ENCODE measurements around the gene CHCHD10.

CHCHD10 gene

DNA sequence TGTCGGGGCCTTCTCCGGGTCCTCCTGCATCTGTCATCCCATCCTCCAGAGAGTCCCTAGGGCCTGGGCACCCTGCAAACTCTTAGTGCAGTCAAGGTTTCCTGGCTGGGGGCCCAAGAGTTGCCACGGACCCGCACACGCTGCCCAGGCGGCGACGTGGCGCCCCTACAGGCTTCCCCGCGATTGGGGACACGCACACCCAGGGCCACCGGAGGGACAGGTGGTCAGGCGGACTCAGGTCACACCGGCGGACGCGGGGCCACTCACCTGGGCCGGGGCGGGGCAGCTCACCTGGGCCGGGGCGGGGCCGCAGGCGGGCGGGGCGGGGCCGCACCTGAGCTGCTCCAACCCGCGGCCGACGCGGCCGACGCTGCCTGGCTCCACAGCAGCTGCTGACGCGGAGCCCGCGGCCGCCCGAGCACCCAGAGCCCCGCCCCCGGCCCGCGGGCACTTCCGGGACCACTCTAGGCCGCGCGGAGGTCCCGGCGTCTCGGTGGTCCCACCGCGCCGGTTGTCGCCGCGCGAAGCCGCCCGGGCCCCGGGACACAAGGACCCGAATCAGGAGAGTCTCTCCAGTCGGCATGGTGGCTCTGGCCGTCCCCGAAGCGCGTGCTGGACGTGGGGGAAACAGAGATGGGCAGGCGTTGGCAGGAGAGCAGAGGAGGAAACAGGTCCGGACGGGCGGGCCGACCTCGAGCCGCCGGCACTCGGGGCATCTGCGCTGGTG is 16.9 kb downstream of the CHCHD10 start, which contains the start of gene ZNF70:
Gene ZNF70 (minus strand): TSS at position 399 of the 727 bp plus-strand sequence. CDS start 5,972 bp downstream, outside the sequence.
- TF ChIP-seq, protein P1, sequence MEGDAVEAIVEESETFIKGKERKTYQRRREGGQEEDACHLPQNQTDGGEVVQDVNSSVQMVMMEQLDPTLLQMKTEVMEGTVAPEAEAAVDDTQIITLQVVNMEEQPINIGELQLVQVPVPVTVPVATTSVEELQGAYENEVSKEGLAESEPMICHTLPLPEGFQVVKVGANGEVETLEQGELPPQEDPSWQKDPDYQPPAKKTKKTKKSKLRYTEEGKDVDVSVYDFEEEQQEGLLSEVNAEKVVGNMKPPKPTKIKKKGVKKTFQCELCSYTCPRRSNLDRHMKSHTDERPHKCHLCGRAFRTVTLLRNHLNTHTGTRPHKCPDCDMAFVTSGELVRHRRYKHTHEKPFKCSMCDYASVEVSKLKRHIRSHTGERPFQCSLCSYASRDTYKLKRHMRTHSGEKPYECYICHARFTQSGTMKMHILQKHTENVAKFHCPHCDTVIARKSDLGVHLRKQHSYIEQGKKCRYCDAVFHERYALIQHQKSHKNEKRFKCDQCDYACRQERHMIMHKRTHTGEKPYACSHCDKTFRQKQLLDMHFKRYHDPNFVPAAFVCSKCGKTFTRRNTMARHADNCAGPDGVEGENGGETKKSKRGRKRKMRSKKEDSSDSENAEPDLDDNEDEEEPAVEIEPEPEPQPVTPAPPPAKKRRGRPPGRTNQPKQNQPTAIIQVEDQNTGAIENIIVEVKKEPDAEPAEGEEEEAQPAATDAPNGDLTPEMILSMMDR (IDR thresholded peaks at IDR 0.05), result no peak

DNA sequence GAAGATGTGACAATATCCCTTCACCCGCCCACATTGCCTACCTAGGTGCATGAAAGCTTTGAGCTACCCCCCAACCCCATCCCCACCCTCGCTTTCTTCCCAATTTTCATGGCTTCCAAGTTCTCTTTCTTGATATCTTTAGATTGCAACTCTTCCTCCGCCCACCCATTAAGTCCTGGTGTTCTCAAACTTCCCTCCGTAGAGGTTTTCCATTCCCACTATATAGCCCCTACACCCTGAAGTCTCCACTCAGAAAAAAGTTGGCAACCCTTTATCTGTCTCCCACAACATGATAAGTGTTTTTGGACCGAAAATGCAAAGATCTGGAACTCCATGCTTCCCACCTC is 17.4 kb downstream of the CHCHD10 start:
- TF ChIP-seq, protein P1 (IDR thresholded peaks at IDR 0.05), result no peak

DNA sequence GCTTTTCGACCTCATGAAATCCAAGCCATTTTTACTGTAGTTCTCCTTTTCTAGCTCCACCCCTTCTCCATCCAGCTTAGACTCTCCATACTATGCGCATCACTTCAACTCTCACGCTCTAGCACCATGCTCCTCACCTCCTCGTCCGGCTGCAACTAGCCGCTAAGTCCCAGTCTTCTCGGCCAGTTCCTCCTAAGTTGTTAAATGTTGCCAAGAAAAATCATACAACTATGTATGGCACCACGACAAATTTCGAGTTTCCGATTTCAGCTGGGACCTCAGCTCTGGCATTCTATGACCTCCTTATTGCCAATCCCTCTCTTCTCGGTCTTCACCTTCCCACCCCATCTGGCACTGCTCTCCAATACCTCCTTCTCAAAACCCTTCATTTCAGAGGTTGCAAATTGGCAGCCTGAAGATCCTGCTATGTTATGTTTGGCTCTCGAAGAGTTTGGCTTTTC is 17.9 kb downstream of the CHCHD10 start:
- TF ChIP-seq, protein P1 (IDR thresholded peaks at IDR 0.05), result no peak

DNA sequence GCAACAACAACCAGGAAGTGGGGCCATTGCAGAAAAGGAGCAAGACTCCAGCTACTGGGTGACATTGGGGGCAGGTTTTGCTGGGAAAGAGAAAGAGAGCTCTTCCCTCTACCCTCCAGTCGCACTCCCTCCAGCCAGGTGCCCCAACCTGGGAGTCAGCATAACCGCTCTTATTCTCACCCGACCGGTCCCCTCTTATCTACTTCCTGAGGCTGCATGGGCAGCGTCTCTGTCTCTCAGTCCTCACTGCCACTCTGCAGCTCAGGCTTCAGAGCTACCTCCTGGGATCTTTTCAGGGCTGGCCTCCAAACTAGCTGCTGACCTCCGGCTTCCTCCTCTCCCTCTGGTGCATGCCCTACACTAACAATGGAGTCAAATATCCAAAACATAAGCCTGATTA is 22.0 kb downstream of the CHCHD10 start:
- TF ChIP-seq, protein P1 (IDR thresholded peaks at IDR 0.05), result no peak

DNA sequence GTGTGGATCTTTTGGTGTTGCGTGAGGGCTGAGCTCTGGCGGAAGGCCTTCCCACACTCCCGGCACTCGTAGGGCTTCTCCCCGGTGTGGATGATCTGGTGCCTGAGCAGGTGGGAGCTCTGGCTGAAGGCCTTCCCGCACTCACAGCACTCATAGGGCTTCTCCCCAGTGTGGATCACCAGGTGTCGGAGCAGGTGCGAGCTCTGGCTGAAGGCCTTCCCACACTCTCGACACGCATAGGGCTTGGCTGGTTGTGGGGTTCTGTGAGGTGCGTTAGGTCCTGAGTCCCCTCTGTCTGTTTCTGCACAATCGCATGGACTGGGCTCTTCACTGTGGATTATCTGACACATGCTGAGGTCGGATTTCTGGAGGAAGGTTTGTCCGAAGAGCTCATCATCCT is 23.3 kb downstream of the CHCHD10 start:
- TF ChIP-seq, protein P1 (IDR thresholded peaks at IDR 0.05), result no peak

DNA sequence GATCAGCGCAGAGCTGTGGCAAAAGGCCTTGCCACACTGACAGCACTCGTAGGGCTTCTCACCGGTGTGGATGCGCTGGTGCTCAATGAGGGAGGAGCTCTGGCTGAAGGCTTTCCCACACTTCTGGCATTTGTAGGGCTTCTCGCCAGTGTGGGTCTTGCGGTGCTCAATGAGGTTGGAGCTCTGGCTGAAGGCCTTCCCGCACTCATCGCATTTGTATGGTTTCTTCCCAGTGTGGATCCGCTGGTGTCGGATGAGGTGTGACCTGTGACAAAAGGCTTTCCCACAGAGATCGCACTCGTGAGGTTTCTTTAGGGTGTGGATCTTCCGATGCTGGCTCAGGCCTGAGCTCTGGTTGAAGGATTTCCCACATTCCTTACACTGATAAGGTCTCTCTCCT is 23.8 kb downstream of the CHCHD10 start:
- TF ChIP-seq, protein P1 (IDR thresholded peaks at IDR 0.05), result no peak

DNA sequence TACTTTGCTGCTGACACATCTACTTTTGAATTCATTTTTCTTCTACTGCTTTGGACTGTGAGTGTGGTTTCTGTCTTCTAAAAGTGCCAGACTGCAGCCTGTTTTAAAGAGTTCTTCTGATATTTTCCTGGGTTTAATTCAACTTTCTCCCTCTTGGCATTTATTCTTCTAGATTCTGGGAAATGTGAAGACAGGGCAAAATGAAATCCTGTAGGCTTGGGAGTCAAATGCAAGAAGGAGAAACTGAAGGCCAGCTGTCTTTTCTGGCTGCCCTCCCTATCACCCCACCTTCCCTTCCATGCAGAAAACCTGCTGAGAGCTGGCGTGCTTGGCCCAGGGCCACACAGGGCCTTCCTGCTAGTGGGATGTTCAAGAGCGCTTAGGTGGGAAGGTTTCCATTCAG is 24.5 kb downstream of the CHCHD10 start:
- TF ChIP-seq, protein P1 (IDR thresholded peaks at IDR 0.05), result no peak
